Spleen (tissue), 11 donors: ENCODE measurements around the gene ANKRD24. TPM values are rescaled to one million over a fixed set of nuclear protein-coding genes. Genes with fewer than 3 reads are reported as not detected.
"Not testable (repeated sequence)": the region's sequence is repeated elsewhere in the genome, so short reads cannot be mapped to it uniquely, and the experiment has no call there.

Experiments
- DNase-seq: peaks from one replicate; pipeline ENCODE4 v3.0.0-alpha.2; 2020
- H3K27ac ChIP-seq, 8 donors: fragments of 200-600 bp; sonication (generic) in 7 of 8; 1 replicate in 4 of 8; 2 replicates in 4 of 8; pipeline versions ENCODE4 v1.5.0 to v1.8.0; 2016 to 2021; ENCODE audit warnings: inconsistent platforms in 4 of 8, mild to moderate bottlenecking in 4 of 8, moderate library complexity in 1 of 8
- H3K27me3 ChIP-seq, 7 donors: fragments of 200-600 bp; sonication (generic) in 6 of 7; replicated peaks in 1 of 7; 1 replicate in 4 of 7; 2 replicates in 3 of 7; pipeline versions ENCODE4 v1.5.0 to v1.8.0; 2016 to 2021; ENCODE audit warnings: inconsistent platforms in 3 of 7, mild to moderate bottlenecking in 1 of 7
- H3K36me3 ChIP-seq, 6 donors: fragments of 200-600 bp; sonication (generic) in 5 of 6; 1 replicate in 4 of 6; 2 replicates in 2 of 6; pipeline versions ENCODE4 v1.5.0 to v1.8.0; 2016 to 2021; ENCODE audit warnings: inconsistent platforms in 2 of 6
- H3K4me1 ChIP-seq, 6 donors: fragments of 200-600 bp; sonication (generic) in 5 of 6; 1 replicate in 3 of 6; 2 replicates in 3 of 6; pipeline versions ENCODE4 v1.5.0 to v1.8.0; 2016 to 2021; ENCODE audit warnings: inconsistent platforms in 3 of 6
- H3K4me3 ChIP-seq, 8 donors: fragments of 200-600 bp; sonication (generic) in 7 of 8; 1 replicate in 4 of 8; 2 replicates in 4 of 8; pipeline versions ENCODE4 v1.5.0 to v1.8.0; 2016 to 2021; ENCODE audit warnings: inconsistent platforms in 4 of 8, mild to moderate bottlenecking in 4 of 8, moderate library complexity in 2 of 8
- H3K9me3 ChIP-seq, 8 donors: fragments of 200-600 bp; sonication (generic) in 7 of 8; 1 replicate in 4 of 8; 2 replicates in 4 of 8; pipeline versions ENCODE4 v1.5.0 to v1.8.0; 2016 to 2021; ENCODE audit warnings: inconsistent platforms in 4 of 8
- POLR2A ChIP-seq, 3 donors: fragments of 450-650 bp; IDR thresholded peaks; one replicate each; pipeline ENCODE4 v1.5.1; 2017; ENCODE audit warnings: antibody characterized with exemption in 3 of 3, mild to moderate bottlenecking in 1 of 3
- POLR2AphosphoS5 ChIP-seq, 3 donors: sonication (generic); formaldehyde crosslinking; IDR thresholded peaks; one replicate each; pipeline ENCODE4 v1.5.1; 2017; ENCODE audit warnings: antibody characterized with exemption in 3 of 3
- WGBS, 5 donors: extraction: QIAGEN DNeasy Blood & Tissue Kit in 3 of 5; methylation state at CpG; one replicate each; pipeline versions ENCODE4 v1.1.5 to v1.1.7; 2013 to 2018; 5-methylcytosine and 5-hydroxymethylcytosine counted together
- intact Hi-C: fragments of 100-400 bp; cut with DNase I; formaldehyde crosslinking; loops from one replicate; pipeline ENCODE4 v1.15.0; 2023; ENCODE audit warnings: low total_unique reads
- polyA plus RNA-seq, 3 donors: library from polyadenylated mRNA; stranded (reverse); fragments of 200-250 nt; gene quantifications; one replicate each; pipeline ENCODE4 v1.2.1, GENCODE V29; 2013
- total RNA-seq, 7 donors: library from RNA; depleted of rRNA in 3 of 7; stranded (reverse); fragments of >200 nt in 3 of 7; fragmentation: NEBNext Ultra II Directional in 4 of 7; extraction: Animal tissue kit (Norgen Biotek cat#: 25700) in 4 of 7; gene quantifications; one replicate each; pipeline versions ENCODE4 v1.1.0 to v1.2.1, GENCODE V29; 2016 to 2021
- TF ChIP-seq, protein P1 (sequence below), 11 experiments: fragments of 200-600 bp in 7 of 11; fragments of 450-650 bp in 4 of 11; sonication (generic) in 4 of 11; IDR thresholded peaks in 8 of 11; conservative IDR thresholded peaks in 3 of 11; 1 replicate in 7 of 11; 2 replicates in 4 of 11; pipeline versions ENCODE4 v1.4.0 to v1.8.0; 2016 to 2021; ENCODE audit warnings: antibody characterized with exemption in 11 of 11, inconsistent platforms in 4 of 11, mild to moderate bottlenecking in 1 of 11
- donor health status: healthy with polysubstance abuse.
- donor health status: DM: no; HTN: no; CAD: no; lungs with moderate emphysema.
- donor health status: DM: no; HTN: no; CAD: no.
- donor health status: Bipolar disorder and iron deficiency.
- donor health status: healthy.
- donor health status: DM: no; HTN: no; CAD: no.
- donor health status: DM: yes; HTN: yes; CAD: no.

ANKRD24 gene
- total and polyA plus RNA-seq, 10 donors, result 0.67 to 2.2 (median 0.96) TPM

DNA sequence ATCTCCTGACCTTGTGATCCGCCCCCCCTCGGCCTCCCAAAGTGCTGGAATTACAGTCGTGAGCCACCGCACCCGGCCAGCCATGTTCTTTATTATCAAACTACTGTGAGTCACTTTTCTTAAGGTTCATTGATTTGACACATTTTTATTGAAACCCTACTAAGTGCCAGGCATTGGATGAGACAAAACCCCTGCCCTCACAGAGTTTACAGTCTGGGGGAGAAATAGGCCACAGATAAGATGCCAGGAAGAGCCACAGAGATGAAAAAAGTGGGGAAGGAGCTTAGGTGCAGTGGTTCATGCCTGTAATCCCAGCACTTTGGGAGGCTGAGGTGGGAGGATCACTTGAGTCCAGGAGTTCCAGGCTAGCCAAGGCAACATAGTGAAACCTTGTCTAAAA is 44.0 kb upstream of the ANKRD24 start:
- no peak overlapping the region for H3K4me3 ChIP-seq

DNA sequence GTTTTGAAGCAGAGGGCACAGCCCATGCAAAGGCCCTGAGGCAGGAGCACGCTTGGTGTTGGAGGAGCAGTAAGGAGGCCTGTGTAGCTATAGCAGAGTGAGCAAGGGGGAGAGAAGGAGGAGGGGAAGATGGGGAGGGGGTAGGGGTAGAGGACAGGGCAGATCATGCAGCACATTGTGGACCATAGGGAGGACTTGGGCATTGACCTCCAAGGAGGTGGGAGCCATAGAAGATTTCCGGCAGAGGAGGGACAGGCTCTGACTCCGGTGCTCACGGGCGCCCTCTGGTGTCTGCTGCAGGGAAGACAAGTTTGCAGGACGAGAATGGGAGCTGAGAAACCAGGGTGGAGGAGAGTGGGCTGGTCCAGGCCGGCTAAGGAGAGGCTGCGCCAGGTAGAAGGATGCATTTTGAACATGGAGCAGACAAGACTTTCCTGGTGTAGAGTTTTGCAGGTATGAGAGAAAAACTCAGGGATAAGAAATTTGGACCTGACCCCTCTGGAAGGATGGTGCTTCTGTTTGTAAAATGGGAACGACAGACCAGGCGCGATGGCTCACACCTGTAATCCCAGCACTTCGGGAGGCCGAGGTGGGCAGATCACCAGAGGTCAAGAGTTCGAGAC is 42.8 kb upstream of the ANKRD24 start:
- peak overlapping the region in 1 of 8 donors; percentile 24 for H3K4me3 ChIP-seq
- H3K4me1 ChIP-seq, result peaks cover 6 to 17% (median 11%) of the 10 kb centered on the region in 6 donors
- peak; percentile 96 for DNase-seq
- TF ChIP-seq, protein P1, sequence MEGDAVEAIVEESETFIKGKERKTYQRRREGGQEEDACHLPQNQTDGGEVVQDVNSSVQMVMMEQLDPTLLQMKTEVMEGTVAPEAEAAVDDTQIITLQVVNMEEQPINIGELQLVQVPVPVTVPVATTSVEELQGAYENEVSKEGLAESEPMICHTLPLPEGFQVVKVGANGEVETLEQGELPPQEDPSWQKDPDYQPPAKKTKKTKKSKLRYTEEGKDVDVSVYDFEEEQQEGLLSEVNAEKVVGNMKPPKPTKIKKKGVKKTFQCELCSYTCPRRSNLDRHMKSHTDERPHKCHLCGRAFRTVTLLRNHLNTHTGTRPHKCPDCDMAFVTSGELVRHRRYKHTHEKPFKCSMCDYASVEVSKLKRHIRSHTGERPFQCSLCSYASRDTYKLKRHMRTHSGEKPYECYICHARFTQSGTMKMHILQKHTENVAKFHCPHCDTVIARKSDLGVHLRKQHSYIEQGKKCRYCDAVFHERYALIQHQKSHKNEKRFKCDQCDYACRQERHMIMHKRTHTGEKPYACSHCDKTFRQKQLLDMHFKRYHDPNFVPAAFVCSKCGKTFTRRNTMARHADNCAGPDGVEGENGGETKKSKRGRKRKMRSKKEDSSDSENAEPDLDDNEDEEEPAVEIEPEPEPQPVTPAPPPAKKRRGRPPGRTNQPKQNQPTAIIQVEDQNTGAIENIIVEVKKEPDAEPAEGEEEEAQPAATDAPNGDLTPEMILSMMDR (IDR thresholded peaks at IDR 0.05 in 8 of 11, conservative IDR thresholded peaks at IDR 0.05 in 3 of 11), result peak; percentile 77 to 93 (median 85)
- TF ChIP-seq POLR2AphosphoS5 (IDR thresholded peaks at IDR 0.05) (peak in 2 of 3 donors; percentile 49 to 53), POLR2A (IDR thresholded peaks at IDR 0.05) (no peak)
- H3K27ac ChIP-seq, result no peak overlapping the region
- H3K27me3 ChIP-seq, result peaks cover 0 to 10% (median 0%) of the 10 kb centered on the region in 7 donors
- no peaks in the 10 kb centered on the region for H3K36me3 ChIP-seq
- intact Hi-C loops, result loop anchor here (5.0 kb wide), 1 partner anchor 152 kb away; the partner anchor contains the start of gene EEF2
- WGBS, 5 donors, result 31 to 34% (median 31%) methylated on average over 14 of the region's 14 CpGs
- H3K9me3 ChIP-seq, result no peaks in the 10 kb centered on the region

More for the DNA sequence above, 44.0 kb upstream of the ANKRD24 start:
- Histone ChIP-seq H3K36me3 (no peaks in the 10 kb centered on the region), H3K27me3 (no peaks in the 10 kb centered on the region), H3K4me1 (peaks cover 6 to 17% (median 11%) of the 10 kb centered on the region in 6 donors), H3K27ac (no peak overlapping the region), H3K9me3 (no peaks in the 10 kb centered on the region)
- TF ChIP-seq, protein P1 (IDR thresholded peaks at IDR 0.05 in 8 of 11, conservative IDR thresholded peaks at IDR 0.05 in 3 of 11), result no peak
- TF ChIP-seq POLR2A (IDR thresholded peaks at IDR 0.05), result no peak
- TF ChIP-seq POLR2AphosphoS5 (IDR thresholded peaks at IDR 0.05), result no peak
- intact Hi-C loops, result loop anchor here (5.0 kb wide), 1 partner anchor 151 kb away; the partner anchor contains the start of gene EEF2
- no peak for DNase-seq
- 76 to 94% (median 87%) methylated on average over 5 of the region's 5 CpGs for WGBS, 5 donors

DNA sequence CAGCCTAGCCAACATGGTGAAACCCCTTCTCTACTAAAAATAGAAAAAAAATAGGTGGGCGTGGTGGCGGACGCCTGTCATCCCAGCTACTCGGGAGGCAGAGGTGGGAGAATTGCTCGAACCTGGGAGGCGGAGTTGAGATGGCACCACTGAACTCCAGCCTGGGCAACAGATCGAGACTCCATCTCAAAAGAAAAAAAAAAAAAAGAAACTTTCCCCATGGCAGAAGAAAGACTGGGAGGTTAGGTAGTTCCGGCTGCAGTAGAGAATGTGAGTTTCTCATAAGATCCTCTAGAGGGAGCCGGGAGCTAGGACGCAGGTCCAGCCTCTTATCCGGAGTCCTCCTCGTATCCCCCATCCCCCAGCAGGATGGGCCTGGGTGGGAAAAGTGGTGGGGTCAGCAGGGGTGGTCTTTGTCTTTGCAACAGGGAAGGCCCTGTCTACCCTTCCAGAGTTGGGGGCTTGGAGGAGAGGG is 42.2 kb upstream of the ANKRD24 start:
- TF ChIP-seq, protein P1 (IDR thresholded peaks at IDR 0.05 in 8 of 11, conservative IDR thresholded peaks at IDR 0.05 in 3 of 11), result peak in 7 of 11 experiments; percentile 28 to 53 (median 41)
- TF ChIP-seq POLR2A (IDR thresholded peaks at IDR 0.05), result no peak
- WGBS, 5 donors, result 18 to 27% (median 22%) methylated on average over 12 of the region's 12 CpGs
- Histone ChIP-seq H3K4me3 (peak overlapping the region in 1 of 8 donors; percentile 24), H3K27me3 (peaks cover 0 to 14% (median 0%) of the 10 kb centered on the region in 7 donors), H3K27ac (peak overlapping the region in 1 of 8 donors; percentile 3), H3K9me3 (no peaks in the 10 kb centered on the region), H3K4me1 (peaks cover 6 to 17% (median 11%) of the 10 kb centered on the region in 6 donors), H3K36me3 (no peaks in the 10 kb centered on the region)
- peak; percentile 77 for DNase-seq
- intact Hi-C loops, result no loop called here

DNA sequence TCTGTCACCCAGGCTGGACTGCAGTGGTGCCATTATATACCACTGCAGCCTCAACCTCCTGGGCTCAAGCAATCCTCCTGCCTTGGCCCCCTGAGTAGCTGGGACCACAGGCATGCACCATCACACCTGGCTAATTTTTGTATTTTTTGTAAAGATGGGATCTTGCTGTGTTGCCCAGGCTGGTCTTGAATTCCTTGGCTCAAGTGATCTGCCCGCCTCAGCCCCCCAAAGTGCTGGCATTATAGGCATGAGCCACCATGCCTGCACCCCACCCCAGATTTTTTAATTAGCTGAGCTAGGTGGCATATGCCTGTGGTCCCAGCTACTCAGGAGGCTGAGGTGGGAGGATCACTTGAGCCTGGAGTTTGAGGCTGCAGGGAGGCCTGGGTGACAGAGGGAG is 39.6 kb upstream of the ANKRD24 start:
- WGBS, 5 donors, result 30 to 96% (median 89%) methylated on average over 1 of the region's 1 CpG
- Histone ChIP-seq H3K4me1 (peaks cover 6 to 17% (median 12%) of the 10 kb centered on the region in 6 donors), H3K27me3 (peaks cover 0 to 30% (median 0%) of the 10 kb centered on the region in 7 donors)
- H3K9me3 ChIP-seq, DNase-seq, intact Hi-C loops, H3K36me3 ChIP-seq, H3K27ac ChIP-seq, H3K4me3 ChIP-seq: not testable (repeated sequence)
